Measurements from ENCODE around the gene IKZF1.

DNA sequence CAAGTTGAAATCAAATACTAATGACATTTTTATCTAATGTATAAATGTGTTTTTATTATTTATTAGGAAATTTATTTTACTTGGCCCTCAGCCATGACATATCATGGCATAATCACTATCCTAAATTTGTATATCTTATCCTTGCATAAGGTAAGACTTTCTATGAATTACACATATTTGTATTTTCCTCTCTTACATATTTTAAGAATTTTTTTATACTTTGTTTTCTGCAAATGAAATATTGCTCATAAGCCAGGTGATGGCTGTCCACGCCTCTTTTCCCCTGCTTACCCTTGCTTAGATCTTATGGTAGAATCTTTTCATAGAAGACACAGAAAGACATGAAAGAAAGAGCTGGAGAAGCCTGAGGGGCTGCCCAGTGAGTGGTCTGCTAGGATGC, 48.2 kb downstream of the IKZF1 start:
- TF ChIP-seq, protein P1, sequence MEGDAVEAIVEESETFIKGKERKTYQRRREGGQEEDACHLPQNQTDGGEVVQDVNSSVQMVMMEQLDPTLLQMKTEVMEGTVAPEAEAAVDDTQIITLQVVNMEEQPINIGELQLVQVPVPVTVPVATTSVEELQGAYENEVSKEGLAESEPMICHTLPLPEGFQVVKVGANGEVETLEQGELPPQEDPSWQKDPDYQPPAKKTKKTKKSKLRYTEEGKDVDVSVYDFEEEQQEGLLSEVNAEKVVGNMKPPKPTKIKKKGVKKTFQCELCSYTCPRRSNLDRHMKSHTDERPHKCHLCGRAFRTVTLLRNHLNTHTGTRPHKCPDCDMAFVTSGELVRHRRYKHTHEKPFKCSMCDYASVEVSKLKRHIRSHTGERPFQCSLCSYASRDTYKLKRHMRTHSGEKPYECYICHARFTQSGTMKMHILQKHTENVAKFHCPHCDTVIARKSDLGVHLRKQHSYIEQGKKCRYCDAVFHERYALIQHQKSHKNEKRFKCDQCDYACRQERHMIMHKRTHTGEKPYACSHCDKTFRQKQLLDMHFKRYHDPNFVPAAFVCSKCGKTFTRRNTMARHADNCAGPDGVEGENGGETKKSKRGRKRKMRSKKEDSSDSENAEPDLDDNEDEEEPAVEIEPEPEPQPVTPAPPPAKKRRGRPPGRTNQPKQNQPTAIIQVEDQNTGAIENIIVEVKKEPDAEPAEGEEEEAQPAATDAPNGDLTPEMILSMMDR (IDR thresholded peaks at IDR 0.05), result no peak
- no peak for TF ChIP-seq HOXA7 (CRISPR knock-in tag; IDR thresholded peaks at IDR 0.05)
- TF ChIP-seq CBX8 (IDR thresholded peaks at IDR 0.05), result no peak
